Measurements from ENCODE around the gene LAG3.

Gene LAG3

GRCh38 chr12:6824085-6824775, 51.9 kb downstream of the LAG3 start:
- DNase-seq, result no peak

DNA sequence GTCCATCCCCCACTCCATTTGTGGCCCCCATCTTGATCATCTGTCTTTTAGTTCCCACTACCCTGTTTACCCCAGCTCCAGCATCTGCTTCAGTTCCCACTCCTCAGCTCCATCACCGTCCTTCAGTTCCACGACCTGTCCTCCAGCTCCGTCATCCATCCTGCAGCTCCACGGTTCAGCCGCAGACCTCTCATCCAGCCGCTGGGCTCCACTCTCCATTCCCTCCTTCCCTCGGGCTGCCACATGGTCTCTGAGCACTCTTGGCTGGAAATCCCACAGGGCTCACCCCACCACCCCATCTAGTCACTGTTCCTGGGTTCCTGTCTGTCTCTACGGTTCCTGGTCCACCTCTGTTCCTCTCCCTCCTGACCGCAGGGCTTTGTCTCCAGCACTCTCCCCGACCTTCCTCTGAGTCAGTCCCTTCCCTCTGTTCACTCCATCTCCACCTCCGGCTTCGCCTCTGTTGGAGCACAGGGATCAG, 52.6 kb downstream of the LAG3 start:
- DNase-seq, result no peak

- peak; percentile 79 for DNase-seq
These were observed 53.2 kb downstream of the LAG3 start for GRCh38 chr12:6825398-6826124.

GRCh38 chr12:6826125-6826733, 53.9 kb downstream of the LAG3 start:
- no peak for DNase-seq

GRCh38 chr12:6826734-6827436, 54.6 kb downstream of the LAG3 start:
- DNase-seq, result no peak

- no peak for DNase-seq
These were observed 55.2 kb downstream of the LAG3 start for GRCh38 chr12:6827437-6827911.
